ENCODE measurements around the gene CLEC6A.

CLEC6A gene

DNA sequence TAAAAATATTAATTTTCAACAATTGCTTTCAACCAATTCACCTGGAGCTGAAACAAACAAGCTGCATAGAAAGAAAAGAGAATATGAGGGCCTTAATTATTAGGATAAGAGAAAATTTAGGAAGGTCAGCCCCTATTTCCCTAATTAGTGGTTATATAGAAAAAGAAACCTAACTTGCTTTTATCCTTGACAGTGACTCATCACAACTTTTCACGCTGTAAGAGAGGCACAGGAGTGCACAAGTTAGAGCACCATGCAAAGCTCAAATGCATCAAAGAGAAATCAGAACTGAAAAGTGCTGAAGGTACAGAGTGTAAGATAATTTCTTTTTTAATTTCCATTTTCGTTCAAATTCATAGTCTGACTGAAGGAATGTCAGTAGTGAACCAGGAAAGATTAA is 62.2 kb downstream of the CLEC6A start:
- Histone ChIP-seq H3K27me3 (ENCODE audit: control insufficient read depth in 1 of 2, insufficient read depth in 2 of 2, low read length in 2 of 2) (no peaks in the 10 kb centered on the region), H3K9me3 (ENCODE audit: control insufficient read depth in 1 of 2, low read length in 2 of 2) (no peaks in the 10 kb centered on the region), H3K4me3 (ENCODE audit: low read depth in 1 of 2, low read length in 2 of 2) (no peak overlapping the region), H3K9ac (ENCODE audit: low read depth in 1 of 2, low read length in 2 of 2) (no peak overlapping the region), H3K27ac (ENCODE audit: low read depth, low read length) (no peak overlapping the region), H3K4me1 (ENCODE audit: control insufficient read depth in 1 of 2, insufficient read depth in 2 of 2, low read length in 2 of 2) (no peaks in the 10 kb centered on the region), H3K36me3 (ENCODE audit: control insufficient read depth in 1 of 2, insufficient read depth in 2 of 2, low read length in 2 of 2) (no peaks in the 10 kb centered on the region)

DNA sequence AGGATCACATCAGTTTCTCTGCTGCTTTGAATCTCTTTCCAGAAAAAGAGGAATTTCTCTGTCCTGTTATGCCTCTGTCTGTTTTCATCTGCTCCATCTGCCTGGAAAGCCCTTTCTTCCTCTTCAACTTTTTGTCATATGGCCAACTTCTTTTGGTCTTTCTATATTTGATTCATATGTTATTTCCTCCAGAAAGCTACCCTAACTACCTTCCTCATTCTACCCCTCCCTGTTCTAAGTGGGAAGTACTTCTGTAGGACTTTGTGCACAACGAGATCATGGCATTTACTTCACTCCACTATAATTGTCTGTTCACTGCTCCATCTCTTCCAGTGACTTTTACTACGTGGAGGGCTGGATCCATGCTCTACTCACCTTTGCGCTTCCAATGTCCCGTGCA is 63.4 kb downstream of the CLEC6A start:
- H3K9ac ChIP-seq (ENCODE audit: low read depth in 1 of 2, low read length in 2 of 2), result no peak overlapping the region
- H3K4me1 ChIP-seq (ENCODE audit: control insufficient read depth in 1 of 2, insufficient read depth in 2 of 2, low read length in 2 of 2), result no peaks in the 10 kb centered on the region
- H3K27me3 ChIP-seq (ENCODE audit: control insufficient read depth in 1 of 2, insufficient read depth in 2 of 2, low read length in 2 of 2), result no peaks in the 10 kb centered on the region
- no peaks in the 10 kb centered on the region for H3K36me3 ChIP-seq (ENCODE audit: control insufficient read depth in 1 of 2, insufficient read depth in 2 of 2, low read length in 2 of 2)
- no peaks in the 10 kb centered on the region for H3K9me3 ChIP-seq (ENCODE audit: control insufficient read depth in 1 of 2, low read length in 2 of 2)
- no peak overlapping the region for H3K4me3 ChIP-seq (ENCODE audit: low read depth in 1 of 2, low read length in 2 of 2)
- no peak overlapping the region for H3K27ac ChIP-seq (ENCODE audit: low read depth, low read length)

DNA sequence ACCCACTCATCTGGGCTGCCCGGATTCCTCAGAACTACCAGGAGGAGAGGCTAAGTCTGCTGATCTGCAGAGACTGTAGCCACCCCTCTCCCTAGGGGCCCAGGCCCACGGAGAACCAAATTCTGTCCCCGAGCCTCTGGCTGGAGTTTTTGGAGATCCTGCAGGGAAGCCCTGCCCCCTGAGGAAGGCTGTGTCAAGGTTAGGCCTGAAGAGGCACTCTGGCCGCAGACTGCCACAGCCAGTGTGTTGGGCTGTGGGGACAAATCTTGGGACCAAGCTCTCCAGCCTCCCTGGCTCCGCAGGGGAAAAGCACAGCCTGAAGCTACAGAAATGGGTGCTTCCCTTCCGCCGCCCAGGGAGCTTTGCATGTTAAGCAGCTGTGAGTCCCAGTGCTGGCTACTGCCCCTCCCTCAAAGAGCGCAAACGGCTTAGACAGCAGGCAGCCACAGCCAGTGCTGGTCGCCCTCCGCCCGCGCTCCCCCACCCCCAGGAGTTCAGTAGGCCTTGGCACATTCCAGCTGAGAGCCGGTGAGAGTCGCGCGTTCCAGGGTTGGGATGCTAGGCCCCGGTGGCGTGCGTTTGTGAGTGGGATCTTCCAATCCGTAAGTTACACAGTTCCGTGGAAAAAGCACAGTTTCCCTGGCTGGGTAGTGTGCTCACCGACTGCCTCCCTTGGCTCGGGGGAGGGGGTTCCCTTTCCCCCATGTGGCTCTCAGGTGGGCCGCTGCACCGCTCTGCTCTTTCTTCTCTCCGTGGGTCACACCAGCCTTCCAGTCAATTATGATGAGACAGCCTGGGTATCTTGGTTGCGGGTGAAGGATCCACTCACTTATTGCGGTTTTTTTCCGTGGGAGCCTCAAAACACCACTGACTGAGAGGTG is 71.7 kb downstream of the CLEC6A start:
- Histone ChIP-seq H3K36me3 (ENCODE audit: control insufficient read depth in 1 of 2, insufficient read depth in 2 of 2, low read length in 2 of 2) (no peaks in the 10 kb centered on the region), H3K27ac (ENCODE audit: low read depth, low read length) (no peak overlapping the region), H3K9me3 (ENCODE audit: control insufficient read depth in 1 of 2, low read length in 2 of 2) (no peaks in the 10 kb centered on the region), H3K9ac (ENCODE audit: low read depth in 1 of 2, low read length in 2 of 2) (no peak overlapping the region), H3K4me3 (ENCODE audit: low read depth in 1 of 2, low read length in 2 of 2) (no peak overlapping the region), H3K27me3 (ENCODE audit: control insufficient read depth in 1 of 2, insufficient read depth in 2 of 2, low read length in 2 of 2) (no peaks in the 10 kb centered on the region), H3K4me1 (ENCODE audit: control insufficient read depth in 1 of 2, insufficient read depth in 2 of 2, low read length in 2 of 2) (no peaks in the 10 kb centered on the region)
